Measurements from ENCODE around the gene CLTB. TPM values are rescaled to one million over a fixed set of nuclear protein-coding genes. Genes with fewer than 3 reads are reported as not detected.

The CLTB gene
- total and polyA plus RNA-seq, 2 of the 13 experiments (the other 11 are each of a cell fraction or from before 2014, with no cell fraction given) = 23.3 to 33.8 TPM

DNA sequence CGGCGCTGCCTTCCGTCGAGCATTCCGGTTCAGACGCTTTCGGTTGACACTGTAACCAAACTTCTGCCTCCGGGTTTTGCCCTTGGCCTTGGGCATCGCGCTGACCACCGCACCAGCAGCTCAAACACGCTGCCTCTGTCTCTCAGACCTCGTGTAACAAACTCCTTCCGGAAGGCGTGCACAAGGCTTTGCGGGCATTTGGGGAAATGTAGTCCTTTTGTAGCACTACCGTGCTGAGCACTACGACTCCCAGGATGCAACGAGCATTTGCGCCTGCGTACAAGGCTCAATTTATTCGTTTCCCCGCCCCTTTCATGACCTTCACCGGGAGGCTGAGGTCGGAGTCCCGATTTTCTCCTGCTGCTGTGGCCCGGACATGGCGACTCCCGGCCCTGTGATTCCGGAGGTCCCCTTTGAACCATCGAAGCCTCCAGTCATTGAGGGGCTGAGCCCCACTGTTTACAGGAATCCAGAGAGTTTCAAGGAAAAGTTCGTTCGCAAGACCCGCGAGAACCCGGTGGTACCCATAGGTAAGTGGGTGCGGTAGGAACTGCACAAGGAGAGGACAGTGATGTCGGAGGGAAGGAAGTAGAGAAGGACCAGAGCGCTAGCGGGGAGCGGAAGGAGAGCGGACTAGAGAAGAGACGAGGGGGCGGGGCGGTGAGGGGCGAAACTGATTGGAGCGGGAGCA, 27.8 kb downstream of the CLTB start, which contains the start of the genes HIGD2A and NOP16 (continued):
- TF ChIP-seq, protein P1, sequence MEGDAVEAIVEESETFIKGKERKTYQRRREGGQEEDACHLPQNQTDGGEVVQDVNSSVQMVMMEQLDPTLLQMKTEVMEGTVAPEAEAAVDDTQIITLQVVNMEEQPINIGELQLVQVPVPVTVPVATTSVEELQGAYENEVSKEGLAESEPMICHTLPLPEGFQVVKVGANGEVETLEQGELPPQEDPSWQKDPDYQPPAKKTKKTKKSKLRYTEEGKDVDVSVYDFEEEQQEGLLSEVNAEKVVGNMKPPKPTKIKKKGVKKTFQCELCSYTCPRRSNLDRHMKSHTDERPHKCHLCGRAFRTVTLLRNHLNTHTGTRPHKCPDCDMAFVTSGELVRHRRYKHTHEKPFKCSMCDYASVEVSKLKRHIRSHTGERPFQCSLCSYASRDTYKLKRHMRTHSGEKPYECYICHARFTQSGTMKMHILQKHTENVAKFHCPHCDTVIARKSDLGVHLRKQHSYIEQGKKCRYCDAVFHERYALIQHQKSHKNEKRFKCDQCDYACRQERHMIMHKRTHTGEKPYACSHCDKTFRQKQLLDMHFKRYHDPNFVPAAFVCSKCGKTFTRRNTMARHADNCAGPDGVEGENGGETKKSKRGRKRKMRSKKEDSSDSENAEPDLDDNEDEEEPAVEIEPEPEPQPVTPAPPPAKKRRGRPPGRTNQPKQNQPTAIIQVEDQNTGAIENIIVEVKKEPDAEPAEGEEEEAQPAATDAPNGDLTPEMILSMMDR (CRISPR knock-in tag; IDR thresholded peaks at IDR 0.05) = no peak
- TF ChIP-seq ZNF549 (CRISPR knock-in tag; IDR thresholded peaks at IDR 0.05) (no peak), ZNF703 (CRISPR knock-in tag; IDR thresholded peaks at IDR 0.05; ENCODE audit: borderline replicate concordance) (peak; percentile 57; the same call in 1 of the 2 replicates), PHF5A (CRISPR knock-in tag; IDR thresholded peaks at IDR 0.05; ENCODE audit: low read depth, unreplicated experiment) (peak; percentile 86), EZH2 (conservative IDR thresholded peaks at IDR 0.05; ENCODE audit: low read depth, low read length) (no peak), CHD2 (IDR thresholded peaks at IDR 0.05; ENCODE audit: low read depth, low read length) (peak; percentile 95), ZNF205 (CRISPR knock-in tag; IDR thresholded peaks at IDR 0.05) (no peak; the same call in none of the 2 replicates), ZNF225 (CRISPR knock-in tag; IDR thresholded peaks at IDR 0.05) (0 out of 2 replicates have a peak, but pooled peaks have one; percentile 25), ZKSCAN8 (CRISPR knock-in tag; IDR thresholded peaks at IDR 0.05; ENCODE audit: borderline replicate concordance) (peak; percentile 65), PRDM4 (CRISPR knock-in tag; IDR thresholded peaks at IDR 0.05; ENCODE audit: borderline replicate concordance) (no peak), ZNF768 (CRISPR knock-in tag; IDR thresholded peaks at IDR 0.05) (no peak), RORA (CRISPR knock-in tag; IDR thresholded peaks at IDR 0.05) (no peak), ARID2 (CRISPR knock-in tag; IDR thresholded peaks at IDR 0.05; ENCODE audit: borderline replicate concordance) (no peak)
- TF ChIP-seq, protein P2, sequence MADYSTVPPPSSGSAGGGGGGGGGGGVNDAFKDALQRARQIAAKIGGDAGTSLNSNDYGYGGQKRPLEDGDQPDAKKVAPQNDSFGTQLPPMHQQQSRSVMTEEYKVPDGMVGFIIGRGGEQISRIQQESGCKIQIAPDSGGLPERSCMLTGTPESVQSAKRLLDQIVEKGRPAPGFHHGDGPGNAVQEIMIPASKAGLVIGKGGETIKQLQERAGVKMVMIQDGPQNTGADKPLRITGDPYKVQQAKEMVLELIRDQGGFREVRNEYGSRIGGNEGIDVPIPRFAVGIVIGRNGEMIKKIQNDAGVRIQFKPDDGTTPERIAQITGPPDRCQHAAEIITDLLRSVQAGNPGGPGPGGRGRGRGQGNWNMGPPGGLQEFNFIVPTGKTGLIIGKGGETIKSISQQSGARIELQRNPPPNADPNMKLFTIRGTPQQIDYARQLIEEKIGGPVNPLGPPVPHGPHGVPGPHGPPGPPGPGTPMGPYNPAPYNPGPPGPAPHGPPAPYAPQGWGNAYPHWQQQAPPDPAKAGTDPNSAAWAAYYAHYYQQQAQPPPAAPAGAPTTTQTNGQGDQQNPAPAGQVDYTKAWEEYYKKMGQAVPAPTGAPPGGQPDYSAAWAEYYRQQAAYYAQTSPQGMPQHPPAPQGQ (CRISPR knock-in tag; IDR thresholded peaks at IDR 0.05; ENCODE audit: borderline replicate concordance) = no peak
- TF ChIP-seq, protein P3, sequence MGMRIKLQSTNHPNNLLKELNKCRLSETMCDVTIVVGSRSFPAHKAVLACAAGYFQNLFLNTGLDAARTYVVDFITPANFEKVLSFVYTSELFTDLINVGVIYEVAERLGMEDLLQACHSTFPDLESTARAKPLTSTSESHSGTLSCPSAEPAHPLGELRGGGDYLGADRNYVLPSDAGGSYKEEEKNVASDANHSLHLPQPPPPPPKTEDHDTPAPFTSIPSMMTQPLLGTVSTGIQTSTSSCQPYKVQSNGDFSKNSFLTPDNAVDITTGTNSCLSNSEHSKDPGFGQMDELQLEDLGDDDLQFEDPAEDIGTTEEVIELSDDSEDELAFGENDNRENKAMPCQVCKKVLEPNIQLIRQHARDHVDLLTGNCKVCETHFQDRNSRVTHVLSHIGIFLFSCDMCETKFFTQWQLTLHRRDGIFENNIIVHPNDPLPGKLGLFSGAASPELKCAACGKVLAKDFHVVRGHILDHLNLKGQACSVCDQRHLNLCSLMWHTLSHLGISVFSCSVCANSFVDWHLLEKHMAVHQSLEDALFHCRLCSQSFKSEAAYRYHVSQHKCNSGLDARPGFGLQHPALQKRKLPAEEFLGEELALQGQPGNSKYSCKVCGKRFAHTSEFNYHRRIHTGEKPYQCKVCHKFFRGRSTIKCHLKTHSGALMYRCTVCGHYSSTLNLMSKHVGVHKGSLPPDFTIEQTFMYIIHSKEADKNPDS (CRISPR knock-in tag; IDR thresholded peaks at IDR 0.05) = 0 out of 2 replicates have a peak, but pooled peaks have one; percentile 76
- TF ChIP-seq, protein P4, sequence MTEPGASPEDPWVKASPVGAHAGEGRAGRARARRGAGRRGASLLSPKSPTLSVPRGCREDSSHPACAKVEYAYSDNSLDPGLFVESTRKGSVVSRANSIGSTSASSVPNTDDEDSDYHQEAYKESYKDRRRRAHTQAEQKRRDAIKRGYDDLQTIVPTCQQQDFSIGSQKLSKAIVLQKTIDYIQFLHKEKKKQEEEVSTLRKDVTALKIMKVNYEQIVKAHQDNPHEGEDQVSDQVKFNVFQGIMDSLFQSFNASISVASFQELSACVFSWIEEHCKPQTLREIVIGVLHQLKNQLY (CRISPR knock-in tag; IDR thresholded peaks at IDR 0.05) = 0 out of 2 replicates have a peak, but pooled peaks have one; percentile 25
- TF ChIP-seq, protein P5, sequence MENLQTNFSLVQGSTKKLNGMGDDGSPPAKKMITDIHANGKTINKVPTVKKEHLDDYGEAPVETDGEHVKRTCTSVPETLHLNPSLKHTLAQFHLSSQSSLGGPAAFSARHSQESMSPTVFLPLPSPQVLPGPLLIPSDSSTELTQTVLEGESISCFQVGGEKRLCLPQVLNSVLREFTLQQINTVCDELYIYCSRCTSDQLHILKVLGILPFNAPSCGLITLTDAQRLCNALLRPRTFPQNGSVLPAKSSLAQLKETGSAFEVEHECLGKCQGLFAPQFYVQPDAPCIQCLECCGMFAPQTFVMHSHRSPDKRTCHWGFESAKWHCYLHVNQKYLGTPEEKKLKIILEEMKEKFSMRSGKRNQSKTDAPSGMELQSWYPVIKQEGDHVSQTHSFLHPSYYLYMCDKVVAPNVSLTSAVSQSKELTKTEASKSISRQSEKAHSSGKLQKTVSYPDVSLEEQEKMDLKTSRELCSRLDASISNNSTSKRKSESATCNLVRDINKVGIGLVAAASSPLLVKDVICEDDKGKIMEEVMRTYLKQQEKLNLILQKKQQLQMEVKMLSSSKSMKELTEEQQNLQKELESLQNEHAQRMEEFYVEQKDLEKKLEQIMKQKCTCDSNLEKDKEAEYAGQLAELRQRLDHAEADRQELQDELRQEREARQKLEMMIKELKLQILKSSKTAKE (CRISPR knock-in tag; IDR thresholded peaks at IDR 0.05; ENCODE audit: borderline replicate concordance) = peak; percentile 60; the same call in 1 of the 2 replicates

Measured in HepG2 (cell line).